ENCODE measurements around the gene TNFRSF8. TPM values are rescaled to one million over a fixed set of nuclear protein-coding genes. Genes with fewer than 3 reads are reported as not detected.

Gene TNFRSF8
- total RNA-seq, 1 experiment from 2014 or later, result 0.47 TPM

- no peak for DNase-seq (ENCODE audit: low read depth)
Observed at GRCh38 chr1:12140515-12141162, 77.5 kb downstream of the TNFRSF8 start.

- DNase-seq (ENCODE audit: low read depth), result no peak
Observed at GRCh38 chr1:12141163-12141850, 78.2 kb downstream of the TNFRSF8 start.

GRCh38 chr1:12142141-12142823, 79.2 kb downstream of the TNFRSF8 start:
- DNase-seq (ENCODE audit: low read depth), result no peak

- DNase-seq (ENCODE audit: low read depth), result no peak
Observed at GRCh38 chr1:12142891-12143630, 80.0 kb downstream of the TNFRSF8 start.

GRCh38 chr1:12143631-12144155, 80.6 kb downstream of the TNFRSF8 start:
- DNase-seq (ENCODE audit: low read depth), result peak; percentile 99

- peak; percentile 52 for DNase-seq (ENCODE audit: low read depth)
Observed at GRCh38 chr1:12144236-12144635, 81.1 kb downstream of the TNFRSF8 start.

GRCh38 chr1:12144969-12145368, 81.9 kb downstream of the TNFRSF8 start:
- no peak for DNase-seq (ENCODE audit: low read depth)

- no peak for DNase-seq (ENCODE audit: low read depth)
Observed at GRCh38 chr1:12145616-12146342, 82.7 kb downstream of the TNFRSF8 start.

GRCh38 chr1:12146343-12147112, 83.4 kb downstream of the TNFRSF8 start:
- no peak for DNase-seq (ENCODE audit: low read depth)

- DNase-seq (ENCODE audit: low read depth), result no peak
Observed at GRCh38 chr1:12147201-12147701, 84.1 kb downstream of the TNFRSF8 start.

GRCh38 chr1:12148160-12148957, 85.3 kb downstream of the TNFRSF8 start:
- DNase-seq (ENCODE audit: low read depth), result peak; percentile 77

- no peak for DNase-seq (ENCODE audit: low read depth)
Observed at GRCh38 chr1:12148958-12149790, 86.1 kb downstream of the TNFRSF8 start.

GRCh38 chr1:12149791-12150175, 86.7 kb downstream of the TNFRSF8 start:
- no peak for DNase-seq (ENCODE audit: low read depth)

GRCh38 chr1:12150456-12151200, 87.5 kb downstream of the TNFRSF8 start:
- DNase-seq (ENCODE audit: low read depth), result no peak

- DNase-seq (ENCODE audit: low read depth), result no peak
Observed at GRCh38 chr1:12151465-12151864, 88.4 kb downstream of the TNFRSF8 start.

- no peak for DNase-seq (ENCODE audit: low read depth)
Observed at GRCh38 chr1:12152113-12152891, 89.2 kb downstream of the TNFRSF8 start.

GRCh38 chr1:12153181-12153785, 90.2 kb downstream of the TNFRSF8 start:
- peak; percentile 89 for DNase-seq (ENCODE audit: low read depth)

All from M059J (cell line).